Measurements from ENCODE around the gene ZNF678.
"Not testable (repeated sequence)": the region's sequence is repeated elsewhere in the genome, so short reads cannot be mapped to it uniquely, and the experiment has no call there.

The ZNF678 gene

DNA sequence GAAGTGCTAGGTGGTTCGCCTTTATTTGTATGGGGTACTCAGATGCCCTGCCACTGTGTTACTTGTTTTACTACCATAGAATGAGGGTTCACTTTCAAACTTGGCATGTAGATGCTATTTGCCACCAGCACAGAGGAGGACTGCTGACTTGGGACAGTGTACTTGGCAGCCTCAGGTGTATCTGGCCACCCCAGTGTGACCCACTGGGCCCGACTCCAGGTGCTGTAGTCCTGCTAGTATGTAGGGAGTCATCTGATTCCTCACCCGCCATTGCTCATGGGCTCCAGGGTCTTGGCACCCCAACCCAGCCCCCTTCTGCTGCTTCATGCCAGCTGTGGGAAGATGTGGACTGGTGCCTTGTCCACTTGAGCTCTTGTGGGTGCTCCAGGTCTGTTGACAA, 40.0 kb downstream of the ZNF678 start:
- no peak for DNase-seq (ENCODE audit: low read depth in 2 of 2)

DNA sequence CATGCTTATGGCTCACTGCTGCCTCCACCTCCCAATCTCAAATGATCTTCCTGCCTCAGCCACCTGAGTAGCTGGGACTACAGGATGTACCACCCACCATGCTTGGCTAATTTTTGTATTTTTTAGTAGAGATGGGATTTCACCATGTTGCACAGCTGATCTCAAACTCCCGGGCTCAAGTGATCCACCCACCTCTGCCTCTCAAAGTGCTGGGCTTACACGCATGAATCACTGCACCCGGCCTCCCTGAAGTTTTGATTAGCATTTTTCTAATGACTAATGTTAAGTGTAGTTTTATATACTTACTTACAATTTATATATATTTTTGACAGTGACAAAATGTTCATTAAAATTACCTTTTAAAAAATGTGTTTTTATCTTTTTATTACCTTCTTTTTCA, 41.1 kb downstream of the ZNF678 start:
- no peak for DNase-seq (ENCODE audit: low read depth in 2 of 2)

DNA sequence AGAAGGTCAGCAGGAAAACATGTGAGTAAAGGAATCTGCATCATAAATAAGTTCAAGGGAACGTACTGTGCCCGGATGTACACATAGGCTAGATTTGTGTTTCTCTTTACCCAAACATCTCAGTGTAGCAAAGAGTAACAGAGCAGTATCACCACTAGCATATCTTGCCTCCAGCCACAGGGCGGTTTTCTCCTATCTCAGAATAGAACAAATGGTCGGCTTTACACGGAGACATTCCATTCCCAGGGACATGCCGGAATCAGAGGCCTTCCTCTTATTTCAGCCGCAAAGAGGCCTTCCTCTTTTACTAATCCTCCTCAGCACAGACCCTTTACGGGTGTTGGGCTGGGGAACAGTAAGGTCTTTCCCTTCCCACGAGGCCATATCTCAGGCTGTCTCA, 42.9 kb downstream of the ZNF678 start:
- DNase-seq (ENCODE audit: low read depth in 2 of 2): not testable (repeated sequence)

DNA sequence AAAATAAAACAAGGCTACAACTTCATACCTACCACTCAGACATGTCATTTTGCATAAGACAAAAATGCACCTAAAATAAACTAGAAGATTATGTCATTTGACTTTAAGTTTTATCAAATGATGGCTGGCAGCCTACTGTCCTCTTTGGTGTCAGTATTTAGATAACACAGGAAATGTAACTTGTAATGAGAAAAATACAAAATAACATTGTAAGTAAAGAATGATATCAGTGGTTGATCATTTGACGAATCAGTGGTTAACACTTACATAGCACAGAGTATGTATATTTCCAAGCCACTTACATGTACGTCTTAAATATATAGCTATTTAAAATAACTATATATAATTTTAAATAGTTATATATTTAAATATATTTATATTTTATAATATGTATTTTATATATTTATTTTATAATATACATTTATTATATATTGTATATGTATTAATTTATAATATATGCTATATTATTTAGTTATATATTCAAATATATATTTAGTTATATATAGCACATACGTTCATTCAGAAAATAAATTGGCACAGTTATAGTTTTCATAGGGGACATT, 44.1 kb downstream of the ZNF678 start:
- no peak for DNase-seq (ENCODE audit: low read depth in 2 of 2)

DNA sequence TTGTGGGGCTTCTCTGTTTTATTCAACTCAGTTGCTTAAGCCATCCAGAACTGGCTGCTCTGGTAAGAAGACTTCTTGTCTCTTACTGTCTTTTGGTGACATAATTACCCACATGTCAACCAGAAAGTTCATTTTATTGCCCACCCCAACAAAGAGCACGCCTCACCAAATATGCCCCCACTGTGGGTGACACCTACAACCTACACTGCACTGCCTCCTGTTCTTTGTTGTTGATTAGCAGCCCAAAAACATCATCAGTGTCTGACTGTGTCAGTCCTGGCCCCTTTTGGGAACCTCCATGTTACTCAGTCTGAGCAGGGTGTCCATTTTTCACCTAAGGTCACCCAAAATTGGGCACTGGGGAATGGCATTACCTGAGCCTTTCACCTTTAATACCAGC, 49.3 kb downstream of the ZNF678 start:
- no peak for DNase-seq (ENCODE audit: low read depth in 2 of 2)

DNA sequence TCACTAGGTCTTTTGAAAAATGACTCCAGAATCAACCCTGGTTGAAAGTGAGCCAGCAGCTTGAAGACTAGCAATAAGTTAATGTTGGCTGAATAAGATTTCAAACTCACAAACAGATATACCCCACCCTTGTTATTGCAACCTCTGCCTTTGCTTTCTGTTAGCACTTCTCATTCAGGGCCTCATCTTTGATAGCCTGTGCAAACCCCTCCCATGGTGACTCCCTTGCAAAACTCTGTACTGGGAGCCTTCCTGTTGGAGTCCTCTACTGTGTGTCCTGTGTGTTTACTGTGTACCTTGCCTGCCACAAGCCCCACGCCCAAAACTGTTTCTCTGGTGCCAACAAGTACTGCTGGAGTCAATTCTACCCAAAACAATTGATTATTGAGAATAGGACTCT, 50.2 kb downstream of the ZNF678 start:
- no peak for DNase-seq (ENCODE audit: low read depth in 2 of 2)

DNA sequence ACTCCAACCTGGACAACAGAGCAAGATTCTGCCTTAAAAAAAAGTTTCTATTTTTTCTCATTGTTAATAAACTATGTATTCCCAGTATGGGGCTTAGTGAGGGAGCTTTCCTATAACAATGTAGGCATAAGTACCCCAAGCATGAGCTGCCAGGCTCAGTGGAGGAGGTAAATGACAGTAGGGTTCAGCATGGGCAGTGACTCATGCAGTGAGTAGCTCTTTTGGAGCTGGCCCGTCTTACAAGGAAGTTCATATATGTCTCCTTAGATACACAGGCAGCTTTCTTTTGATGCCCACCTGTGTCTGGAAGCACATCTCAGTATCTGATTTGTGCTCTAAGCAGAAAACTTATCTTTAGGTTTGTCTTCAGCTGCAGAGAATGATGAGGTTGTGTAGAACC, 57.9 kb downstream of the ZNF678 start:
- DNase-seq (ENCODE audit: low read depth in 2 of 2): no peak

DNA sequence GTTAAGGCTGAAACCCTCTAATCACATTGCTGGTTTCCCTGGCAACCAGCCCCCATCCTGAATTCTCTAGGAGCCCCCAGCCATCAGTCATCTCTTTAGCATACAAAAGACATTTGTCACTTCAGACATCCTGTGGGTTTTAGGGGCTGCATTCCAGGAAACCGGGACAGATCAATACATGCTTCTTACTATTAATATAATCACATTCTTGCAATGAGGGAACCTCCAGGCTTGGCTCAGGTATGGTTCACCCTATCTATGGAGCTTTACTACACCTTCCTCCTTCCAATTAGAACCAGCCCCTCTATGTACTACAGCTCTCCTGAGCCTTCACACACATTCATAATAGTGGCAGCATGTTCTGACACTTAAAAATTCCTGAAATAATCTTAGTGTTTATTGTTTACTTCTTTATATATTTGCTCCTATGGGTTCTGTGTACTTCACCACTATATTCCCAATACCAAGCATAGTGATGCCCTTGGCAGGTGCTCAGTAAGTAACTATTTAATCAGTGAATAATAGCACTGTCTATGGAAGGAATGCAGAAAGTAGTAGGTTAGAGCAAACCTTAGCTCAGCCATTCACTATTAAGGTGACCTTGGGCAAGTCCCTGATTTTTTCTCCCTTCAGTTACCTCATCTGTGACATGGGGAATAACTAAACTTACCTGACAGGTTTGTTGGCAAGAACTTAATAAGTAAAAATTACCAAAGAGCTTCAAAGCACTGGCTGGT, 59.6 kb downstream of the ZNF678 start:
- DNase-seq (ENCODE audit: low read depth in 2 of 2): no peak

DNA sequence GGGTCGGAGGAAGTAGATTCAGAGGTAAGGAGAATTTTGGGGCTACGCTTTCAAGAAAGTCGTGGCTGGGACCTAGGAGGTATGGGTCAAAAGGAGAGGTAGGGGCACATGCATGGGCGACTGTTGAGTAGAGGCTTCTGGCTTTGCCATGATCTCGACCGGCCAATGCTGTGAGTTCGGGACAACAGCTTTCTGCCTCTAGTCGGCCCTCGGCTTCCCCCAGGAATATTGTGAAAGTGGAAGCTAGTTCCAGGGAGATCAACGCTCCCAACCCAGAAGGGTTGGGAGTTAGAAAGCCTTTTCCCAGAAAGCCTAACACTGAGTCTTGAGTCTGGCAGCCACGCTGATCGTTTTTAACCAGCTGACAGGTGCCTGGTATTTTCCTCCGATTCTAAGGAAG, 69.0 kb downstream of the ZNF678 start:
- no peak for DNase-seq (ENCODE audit: low read depth in 2 of 2)

DNA sequence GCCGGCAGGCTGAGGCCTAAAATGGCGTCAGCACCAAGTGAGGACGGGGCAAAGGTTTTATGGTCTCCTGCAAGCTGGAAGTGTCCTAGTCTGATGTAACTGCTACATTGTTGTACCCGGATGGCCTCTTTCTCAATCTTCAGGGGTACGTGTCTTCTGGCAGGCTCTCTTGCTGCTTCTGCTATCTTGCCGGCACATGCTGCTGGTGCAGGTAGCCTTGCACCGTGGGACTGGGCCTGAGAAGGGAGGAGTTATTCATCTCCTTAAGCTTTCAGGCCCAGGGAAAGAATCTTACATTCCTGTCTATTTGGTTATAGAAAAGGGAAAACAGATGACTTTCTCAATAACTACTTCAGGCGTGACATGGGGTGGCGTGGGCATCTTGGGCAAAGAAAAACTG, 72.2 kb downstream of the ZNF678 start:
- no peak for DNase-seq (ENCODE audit: low read depth in 2 of 2)

DNA sequence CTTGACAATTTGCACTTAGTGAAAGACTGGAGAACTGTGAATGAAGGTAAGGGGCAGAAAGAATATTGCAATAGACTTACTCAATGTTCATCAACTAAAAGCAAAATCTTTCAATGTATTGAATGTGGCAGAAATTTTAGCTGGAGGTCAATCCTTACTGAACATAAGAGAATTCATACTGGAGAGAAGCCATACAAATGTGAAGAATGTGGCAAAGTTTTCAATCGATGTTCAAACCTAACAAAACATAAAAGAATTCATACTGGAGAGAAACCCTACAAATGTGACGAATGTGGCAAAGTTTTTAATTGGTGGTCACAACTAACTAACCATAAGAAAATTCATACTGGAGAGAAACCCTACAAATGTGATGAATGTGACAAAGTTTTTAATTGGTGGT, 91.1 kb downstream of the ZNF678 start:
- no peak for DNase-seq (ENCODE audit: low read depth in 2 of 2)

DNA sequence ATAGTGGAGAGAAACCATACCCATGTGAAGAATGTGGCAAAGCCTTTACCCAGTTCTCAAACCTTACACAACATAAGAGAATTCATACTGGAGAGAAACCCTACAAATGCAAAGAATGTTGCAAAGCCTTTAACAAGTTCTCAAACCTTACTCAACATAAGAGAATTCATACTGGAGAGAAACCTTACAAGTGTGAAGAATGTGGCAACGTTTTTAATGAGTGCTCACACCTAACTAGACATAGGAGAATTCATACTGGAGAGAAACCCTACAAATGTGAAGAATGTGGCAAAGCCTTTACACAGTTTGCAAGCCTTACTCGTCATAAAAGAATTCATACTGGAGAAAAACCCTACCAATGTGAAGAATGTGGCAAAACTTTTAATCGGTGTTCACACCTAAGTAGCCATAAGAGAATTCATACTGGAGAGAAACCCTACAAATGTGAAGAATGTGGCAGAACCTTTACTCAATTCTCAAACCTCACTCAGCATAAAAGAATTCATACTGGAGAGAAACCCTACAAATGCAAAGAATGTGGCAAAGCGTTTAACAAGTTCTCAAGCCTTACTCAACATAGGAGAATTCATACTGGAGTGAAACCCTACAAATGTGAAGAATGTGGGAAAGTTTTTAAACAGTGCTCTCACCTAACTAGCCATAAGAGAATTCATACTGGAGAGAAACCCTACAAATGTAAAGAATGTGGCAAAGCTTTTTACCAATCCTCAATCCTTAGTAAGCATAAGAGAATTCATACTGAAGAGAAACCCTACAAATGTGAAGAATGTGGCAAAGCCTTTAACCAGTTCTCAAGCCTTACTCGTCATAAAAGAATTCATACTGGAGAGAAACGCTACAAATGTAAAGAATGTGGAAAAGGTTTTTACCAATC, 91.7 kb downstream of the ZNF678 start:
- DNase-seq (ENCODE audit: low read depth in 2 of 2): no peak

DNA sequence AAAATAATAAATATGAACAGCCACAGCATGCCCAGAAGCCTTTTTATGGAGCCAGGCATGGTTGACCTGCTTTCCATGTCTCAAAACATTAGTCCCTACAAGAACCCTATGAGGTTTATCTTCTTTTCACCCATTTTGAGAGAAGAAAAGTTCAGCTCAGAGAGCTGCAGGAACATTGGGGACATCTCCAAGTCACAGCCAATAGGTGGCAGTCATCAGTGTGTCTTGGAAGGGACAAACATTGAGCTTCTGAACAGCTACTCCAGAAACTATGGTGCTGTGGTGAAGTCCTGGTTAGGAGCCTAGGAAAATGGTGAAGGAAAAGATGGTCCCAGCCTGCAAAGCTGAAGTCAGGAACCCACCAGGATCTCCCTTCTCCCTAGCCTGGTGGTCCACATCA, 98.1 kb downstream of the ZNF678 start:
- DNase-seq (ENCODE audit: low read depth in 2 of 2): no peak

DNA sequence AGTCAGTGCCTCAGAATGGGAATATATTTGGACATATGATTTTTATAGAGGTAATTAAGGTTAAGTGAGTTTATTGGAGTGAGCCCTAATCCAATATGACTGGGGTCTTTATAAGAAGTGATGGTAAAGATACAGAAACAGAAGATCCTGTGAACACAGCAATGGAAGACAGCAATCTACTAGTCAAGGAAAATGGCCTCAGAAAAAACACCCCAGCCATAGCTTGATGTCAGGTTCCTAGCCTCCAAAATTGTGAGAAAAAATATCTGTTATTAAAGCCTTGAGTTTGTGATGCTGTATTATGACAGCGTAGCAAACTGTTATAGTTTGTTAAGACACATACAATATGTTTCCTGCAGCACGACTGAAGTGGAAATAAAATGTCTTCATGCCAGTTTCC, 99.6 kb downstream of the ZNF678 start:
- DNase-seq (ENCODE audit: low read depth in 2 of 2): no peak

DNA sequence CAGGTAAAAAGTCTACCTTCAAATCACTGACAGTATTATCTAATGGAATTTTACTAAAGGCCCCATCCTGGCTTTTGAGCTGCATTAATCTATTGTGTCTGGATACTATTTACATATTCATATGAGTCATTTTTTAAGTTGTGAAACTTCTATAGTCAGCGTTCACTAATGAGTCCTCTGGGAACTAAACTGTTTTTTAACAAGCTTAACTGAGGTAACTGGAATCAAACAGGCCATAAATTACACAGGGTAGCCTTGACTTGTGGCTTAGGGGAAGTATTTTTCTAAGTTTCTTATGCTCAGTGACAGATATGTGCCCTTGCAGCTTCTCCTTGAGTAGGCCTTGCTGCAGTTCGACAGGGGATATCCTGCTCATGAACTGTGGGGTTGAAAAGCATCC, 102.9 kb downstream of the ZNF678 start:
- DNase-seq (ENCODE audit: low read depth in 2 of 2): no peak

DNA sequence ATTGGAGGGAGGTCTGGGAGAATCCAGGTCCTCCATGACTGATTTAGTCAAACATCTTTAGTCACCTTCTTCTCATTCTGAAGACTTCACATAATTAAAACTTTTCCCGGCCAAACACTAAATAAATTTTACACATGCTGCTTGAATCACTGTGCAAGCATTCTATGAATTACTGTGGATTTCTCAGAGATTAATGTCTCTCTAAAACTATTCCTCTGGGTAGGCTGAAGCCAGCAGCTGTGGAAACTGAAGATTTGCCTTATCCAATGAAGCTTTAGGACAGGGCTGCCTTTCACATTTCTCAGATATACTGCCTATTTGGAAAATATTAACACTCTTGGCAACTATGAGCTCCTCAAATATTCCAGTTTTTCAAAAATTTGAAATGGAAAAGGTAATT, 110.1 kb downstream of the ZNF678 start:
- DNase-seq (ENCODE audit: low read depth in 2 of 2): no peak

DNA sequence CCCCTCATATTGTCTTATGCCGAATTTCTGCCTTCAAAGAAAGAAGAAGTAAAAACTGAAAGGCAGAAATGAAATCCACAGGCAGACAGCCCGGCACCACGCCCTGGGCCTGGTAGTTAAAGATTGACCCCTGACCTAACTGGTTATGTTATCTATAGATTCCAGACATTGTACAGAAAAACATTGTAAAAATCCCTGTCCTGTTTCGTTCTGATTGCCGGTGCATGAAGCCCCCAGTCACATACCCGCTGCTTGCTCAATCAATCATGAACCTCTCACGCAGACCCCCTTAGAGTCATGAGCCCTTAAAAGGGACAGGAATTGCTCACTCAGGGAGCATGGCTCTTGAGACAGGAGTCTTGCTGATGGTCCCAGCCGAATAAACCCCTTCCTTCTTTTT, 122.5 kb downstream of the ZNF678 start:
- DNase-seq (ENCODE audit: low read depth in 2 of 2): no peak

DNA sequence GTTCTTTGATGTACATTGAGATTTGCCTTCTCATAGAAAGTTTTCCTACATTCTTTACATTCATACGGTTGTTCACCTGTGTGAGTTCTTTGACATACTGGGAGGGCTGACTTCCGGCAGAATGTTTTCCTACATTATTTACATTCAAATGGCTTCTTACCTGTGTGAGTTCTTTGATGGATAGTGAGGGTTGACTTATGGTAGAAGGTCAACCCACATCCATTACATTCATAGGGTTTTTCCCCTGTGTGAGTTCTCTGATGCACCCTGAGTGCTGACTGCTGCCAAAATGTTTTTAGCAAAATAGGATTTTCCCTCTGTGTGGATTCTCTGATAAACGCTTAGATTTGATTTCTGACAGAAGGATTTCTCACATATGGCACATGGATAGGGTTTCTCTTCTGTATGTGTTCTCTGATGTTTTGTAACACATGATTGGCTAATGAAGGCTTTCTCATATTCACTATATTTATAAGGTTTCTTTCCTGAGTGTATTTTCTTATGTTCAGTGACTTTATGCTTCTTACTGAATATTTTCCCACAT, 134.0 kb downstream of the ZNF678 start:
- DNase-seq (ENCODE audit: low read depth in 2 of 2): no peak

DNA sequence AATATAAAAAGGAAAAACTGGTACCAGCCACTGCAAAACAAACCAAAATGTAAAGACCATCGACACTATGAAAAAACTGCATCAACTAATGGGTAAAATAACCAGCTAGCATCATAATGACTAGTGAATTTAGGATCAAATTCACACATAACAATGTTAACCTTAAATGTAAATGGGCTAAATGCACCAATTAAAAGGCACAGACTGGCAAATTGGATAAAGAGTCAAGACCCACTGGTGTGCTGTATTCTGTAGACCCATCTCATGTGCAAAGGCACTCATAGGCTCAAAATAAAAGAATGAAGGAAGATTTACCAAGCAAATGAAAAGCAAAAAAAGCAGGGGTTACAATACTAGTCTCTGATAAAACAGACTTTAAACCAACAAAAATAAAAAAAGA, 138.3 kb downstream of the ZNF678 start:
- DNase-seq (ENCODE audit: low read depth in 2 of 2): not testable (repeated sequence)

DNA sequence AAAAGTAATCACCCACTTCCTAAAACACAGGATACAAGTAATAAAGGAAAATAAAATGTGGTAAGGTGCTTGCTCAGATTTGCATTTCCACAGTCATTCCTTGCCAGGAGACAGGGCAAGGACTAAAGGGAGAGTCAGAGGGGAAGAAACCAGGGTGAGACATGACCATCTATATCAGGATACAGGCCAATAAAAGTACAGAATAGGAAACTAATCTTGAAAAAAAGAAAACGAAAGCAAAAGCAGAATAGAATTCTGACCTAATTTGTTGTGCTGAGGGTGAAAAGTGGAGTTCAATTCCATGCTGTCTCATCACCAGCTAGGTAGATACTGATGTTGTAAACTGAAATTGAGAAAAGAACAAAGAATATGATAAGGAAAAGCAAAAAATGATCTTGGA, 144.5 kb downstream of the ZNF678 start:
- no peak for DNase-seq (ENCODE audit: low read depth in 2 of 2)

DNA sequence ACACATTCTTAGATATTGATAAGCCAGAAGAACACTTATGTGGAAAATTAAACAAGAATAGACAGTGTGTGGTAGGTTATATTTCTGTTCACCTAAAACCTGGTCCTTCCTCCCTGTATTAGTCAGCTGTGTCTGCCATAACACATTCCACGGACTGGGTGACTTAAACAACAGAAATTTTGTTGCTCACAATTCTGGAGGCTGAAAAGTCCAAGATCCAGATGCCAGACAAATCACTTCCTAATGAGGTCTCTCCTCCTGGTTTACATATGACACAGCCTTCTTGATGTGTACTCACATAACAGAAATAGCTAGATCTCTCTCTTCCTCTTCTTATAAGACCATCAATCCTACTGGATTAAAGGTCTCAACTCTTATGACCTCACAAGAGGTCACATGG, 146.1 kb downstream of the ZNF678 start:
- no peak for DNase-seq (ENCODE audit: low read depth in 2 of 2)

DNA sequence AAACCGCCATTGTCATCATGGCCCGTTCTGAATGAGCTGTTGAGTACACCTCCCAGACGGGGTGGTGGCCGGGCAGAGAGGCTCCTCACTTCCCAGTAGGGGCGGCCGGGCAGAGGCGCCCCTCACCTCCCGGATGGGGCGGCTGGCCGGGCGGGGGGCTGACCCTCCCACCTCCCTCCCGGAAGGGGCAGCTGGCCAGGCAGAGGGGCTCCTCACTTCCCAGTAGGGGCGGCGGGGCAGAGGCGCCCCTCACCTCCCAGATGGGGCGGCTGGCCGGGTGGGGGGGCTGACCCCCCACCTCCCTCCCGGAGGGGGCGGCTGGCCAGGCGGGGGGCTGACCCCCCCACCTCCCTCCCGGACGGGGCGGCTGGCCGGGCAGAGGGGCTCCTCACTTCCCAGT, 147.1 kb downstream of the ZNF678 start:
- not testable (repeated sequence) for DNase-seq (ENCODE audit: low read depth in 2 of 2)

DNA sequence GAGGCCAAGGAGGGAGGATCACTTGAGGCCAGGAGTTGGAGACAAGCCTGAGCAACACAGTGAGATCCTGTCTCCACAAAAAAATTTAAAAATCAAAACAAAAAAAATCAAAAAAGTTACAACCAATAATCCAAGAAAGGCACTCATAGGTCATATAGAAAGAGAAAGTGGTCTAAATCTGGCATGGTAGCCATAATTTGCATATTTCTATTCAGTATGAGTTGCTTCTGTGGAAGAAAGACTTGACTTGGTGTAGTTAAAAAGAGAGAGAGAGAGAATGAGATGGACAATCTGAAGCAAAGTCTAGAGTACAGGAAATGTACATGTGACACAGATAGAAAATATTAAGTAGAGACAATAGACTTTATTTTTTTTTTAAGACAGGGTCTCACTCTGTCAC, 149.3 kb downstream of the ZNF678 start:
- no peak for DNase-seq (ENCODE audit: low read depth in 2 of 2)
